GM23338 (cell line): ENCODE results near the gene GFAP. TPM values are rescaled to one million over a fixed set of nuclear protein-coding genes. Genes with fewer than 3 reads are reported as not detected.

ENCODE experiments used
- ATAC-seq: fragments of 200-7000 bp; cut with Tn5 transposase; 3 replicates; pipeline ENCODE4 v1.9.1; 2020
- DNase-seq: peaks from one replicate; pipeline ENCODE4 v3.0.0-alpha.2; 2015; ENCODE audit warnings: low spot score
- H2AFZ ChIP-seq: fragments of 200-600 bp; sonication (generic); 2 replicates; pipeline ENCODE4 v1.8.0; 2016; ENCODE audit warnings: antibody characterized with exemption, mild to moderate bottlenecking, moderate library complexity
- H3F3A ChIP-seq: fragments of 200-600 bp; sonication (generic); replicated peaks from 2 replicates; pipeline ENCODE4 v1.8.0; 2017; ENCODE audit warnings: antibody characterized with exemption, mixed run types, low read depth
- H3K27ac ChIP-seq: fragments of 200-600 bp; sonication (generic); 2 replicates; pipeline ENCODE4 v1.6.1; 2016; ENCODE audit warnings: low read depth
- H3K27me3 ChIP-seq: fragments of 200-600 bp; sonication (generic); 2 replicates; pipeline ENCODE4 v1.8.0; 2016; ENCODE audit warnings: mild to moderate bottlenecking, mixed run types, moderate library complexity; ENCODE audit not compliant: insufficient read depth
- H3K36me3 ChIP-seq: fragments of 200-600 bp; sonication (generic); 2 replicates; pipeline ENCODE4 v1.8.0; 2016; ENCODE audit warnings: mild to moderate bottlenecking; ENCODE audit not compliant: insufficient read depth
- H3K4me1 ChIP-seq: fragments of 200-600 bp; sonication (generic); 2 replicates; pipeline ENCODE4 v1.8.0; 2016; ENCODE audit warnings: mild to moderate bottlenecking, moderate library complexity; ENCODE audit not compliant: insufficient read depth
- H3K4me2 ChIP-seq: fragments of 200-600 bp; sonication (generic); 2 replicates; pipeline ENCODE4 v1.7.1; 2017; ENCODE audit warnings: mixed run types
- H3K4me3 ChIP-seq: fragments of 200-600 bp; sonication (generic); 2 replicates; pipeline ENCODE4 v1.6.1; 2016; ENCODE audit warnings: mixed run types
- H3K79me2 ChIP-seq: fragments of 200-600 bp; sonication (generic); replicated peaks from 2 replicates; pipeline ENCODE4 v1.8.0; 2017; ENCODE audit warnings: mild to moderate bottlenecking; ENCODE audit not compliant: insufficient read depth
- H3K9me2 ChIP-seq: fragments of 200-600 bp; sonication (generic); 2 replicates; pipeline ENCODE4 v1.8.0; 2017; ENCODE audit not compliant: insufficient read depth
- H4K20me1 ChIP-seq: fragments of 200-600 bp; sonication (generic); replicated peaks from 2 replicates; pipeline ENCODE4 v1.8.0; 2017; ENCODE audit warnings: mild to moderate bottlenecking; ENCODE audit not compliant: insufficient read depth
- H3K27ac Mint-ChIP-seq: 2 replicates; pipeline ENCODE4 v1.8.0; 2020; ENCODE audit warnings: inconsistent platforms, mild to moderate bottlenecking, moderate library complexity, mixed read lengths
- H3K27me3 Mint-ChIP-seq: 3 replicates; pipeline ENCODE4 v1.8.0; 2022; ENCODE audit warnings: low read depth, mild to moderate bottlenecking, moderate library complexity, mixed read lengths, inconsistent platforms; ENCODE audit not compliant: insufficient read depth, poor library complexity
- H3K36me3 Mint-ChIP-seq: 3 replicates; pipeline ENCODE4 v1.8.0; 2021; ENCODE audit warnings: low read depth, mild to moderate bottlenecking, inconsistent platforms, moderate library complexity, mixed read lengths
- H3K4me1 Mint-ChIP-seq: 3 replicates; pipeline ENCODE4 v1.8.0; 2020; ENCODE audit warnings: mild to moderate bottlenecking, inconsistent platforms, mixed read lengths
- H3K4me3 Mint-ChIP-seq: 3 replicates; pipeline ENCODE4 v1.8.0; 2021; ENCODE audit warnings: moderate library complexity, mild to moderate bottlenecking, inconsistent platforms, mixed read lengths
- H3K9me3 Mint-ChIP-seq: 3 replicates; pipeline ENCODE4 v1.8.0; 2020; ENCODE audit warnings: moderate library complexity, mild to moderate bottlenecking, inconsistent platforms, mixed read lengths
- CREB1 ChIP-seq: fragments of 250-450 bp; sonication (Bioruptor Pico); IDR thresholded peaks from 2 replicates; pipeline ENCODE4 v1.5.0; 2020; ENCODE audit warnings: low read depth, mild to moderate bottlenecking, moderate library complexity
- CTCF ChIP-seq, 2 experiments: fragments of 200-600 bp in 1 of 2; sonication (generic) in 1 of 2; conservative IDR thresholded peaks; 2 replicates each; pipeline versions ENCODE4 v1.5.1 to v1.6.1; 2016 to 2017; ENCODE audit warnings: antibody characterized with exemption in 2 of 2, low read depth in 2 of 2, mild to moderate bottlenecking in 2 of 2, moderate library complexity in 1 of 2
- EZH2 ChIP-seq: fragments of 200-600 bp; sonication (generic); IDR thresholded peaks from one replicate; pipeline ENCODE4 v1.8.0; 2017; ENCODE audit warnings: antibody characterized with exemption, mild to moderate bottlenecking, low read depth; ENCODE audit not compliant: unreplicated experiment
- EZH2phosphoT487 ChIP-seq: fragments of 200-600 bp; sonication (generic); IDR thresholded peaks from one replicate; pipeline ENCODE4 v1.8.1; 2018; ENCODE audit warnings: antibody characterized with exemption; ENCODE audit not compliant: unreplicated experiment
- JUNB ChIP-seq: IDR thresholded peaks from one replicate; pipeline ENCODE4 v1.6.1; 2016; ENCODE audit warnings: antibody characterized with exemption; ENCODE audit not compliant: unreplicated experiment
- NANOG ChIP-seq: IDR thresholded peaks from 2 replicates; pipeline ENCODE4 v1.6.1; 2016; ENCODE audit warnings: antibody characterized with exemption, borderline replicate concordance
- POLR2AphosphoS5 ChIP-seq: IDR thresholded peaks from 2 replicates; pipeline ENCODE4 v1.6.1; 2016; ENCODE audit warnings: antibody characterized with exemption, low read depth
- STAT1 ChIP-seq: IDR thresholded peaks from one replicate; pipeline ENCODE4 v1.6.1; 2016; ENCODE audit warnings: antibody characterized with exemption; ENCODE audit not compliant: unreplicated experiment
- ZNF114 ChIP-seq: fragments of 250-450 bp; sonication (Bioruptor Pico); IDR thresholded peaks from 2 replicates; pipeline ENCODE4 v1.5.0; 2020; ENCODE audit warnings: mild to moderate bottlenecking, moderate library complexity
- ZNF331 ChIP-seq: fragments of 250-450 bp; sonication (Bioruptor Pico); IDR thresholded peaks from 2 replicates; pipeline ENCODE4 v1.5.0; 2020; ENCODE audit warnings: low read depth, mild to moderate bottlenecking, moderate library complexity
- polyA plus RNA-seq: library from polyadenylated mRNA; unstranded; fragments of >200 nt; fragmentation: Nextera tagmentation; extraction: Ambion mirVana; gene quantifications from 2 replicates; pipeline ENCODE4 v1.2.1, GENCODE V29; 2016
- total RNA-seq: library from RNA; depleted of rRNA; stranded (reverse); fragments of >200 nt; shearing (Covaris generic); gene quantifications from 2 replicates; pipeline ENCODE4 v1.2.3, GENCODE V29; 2014
- TF ChIP-seq, protein P1 (sequence below): IDR thresholded peaks from 2 replicates; pipeline ENCODE4 v1.6.1; 2016; ENCODE audit warnings: antibody characterized with exemption

GFAP gene
- total and polyA plus RNA-seq, 2 experiments from 2014 or later = 0.15 to 5.1 TPM

DNA sequence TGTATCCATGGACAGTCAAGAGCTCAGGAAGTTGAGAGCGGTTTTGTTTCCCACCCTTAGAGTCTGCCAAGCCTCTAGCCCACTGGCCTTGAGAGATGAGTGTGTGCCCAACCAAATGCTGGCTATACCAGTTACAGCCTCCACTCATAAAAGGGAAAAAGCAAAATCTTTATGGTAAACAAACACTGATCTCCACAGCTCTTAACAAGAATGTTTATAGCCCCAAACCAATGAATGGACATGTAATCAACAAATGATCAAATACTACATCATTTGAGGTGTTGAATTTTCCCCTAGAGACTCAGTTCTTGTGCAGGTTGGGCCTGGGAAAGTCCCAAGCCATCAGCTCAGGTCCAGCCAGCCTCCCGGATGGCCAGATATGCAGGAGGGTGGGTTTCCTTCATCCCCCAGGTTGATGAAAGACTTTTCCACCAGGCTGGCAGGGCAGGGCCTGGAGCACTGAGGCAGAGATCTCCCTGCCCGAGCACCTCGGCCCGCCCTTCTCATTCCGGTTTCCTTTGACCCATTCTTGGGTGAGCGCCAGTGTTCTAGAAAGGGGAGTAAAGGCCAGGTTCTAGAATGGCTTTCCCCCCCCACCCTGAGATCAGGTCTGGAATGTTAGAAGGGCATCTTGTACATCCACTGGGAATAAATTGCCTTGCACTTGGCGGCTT lies 12.2 kb downstream of the GFAP start:
- Histone ChIP-seq H3K27ac (no peak overlapping the region), H3K79me2 (peaks cover 9% of the 10 kb centered on the region), H3K4me2 (no peak overlapping the region), H3F3A (no peaks in the 10 kb centered on the region; the same call in 1 of the 2 replicates), H2AFZ (no peak overlapping the region), H3K4me3 (no peak overlapping the region), H3K4me1 (peaks cover 10% of the 10 kb centered on the region; the same call in 1 of the 2 replicates), H3K36me3 (no peaks in the 10 kb centered on the region), H4K20me1 (no peaks in the 10 kb centered on the region), H3K9me2 (no peaks in the 10 kb centered on the region), H3K27me3 (no peaks in the 10 kb centered on the region)
- Mint-ChIP-seq H3K4me3 (no peak overlapping the region), H3K27ac (no peak overlapping the region), H3K4me1 (peaks cover 18% of the 10 kb centered on the region), H3K27me3 (peaks cover 24% of the 10 kb centered on the region), H3K9me3 (no peaks in the 10 kb centered on the region), H3K36me3 (no peaks in the 10 kb centered on the region)
- ATAC-seq (no peak), DNase-seq (no peak)
- TF ChIP-seq NANOG = no peak

DNA sequence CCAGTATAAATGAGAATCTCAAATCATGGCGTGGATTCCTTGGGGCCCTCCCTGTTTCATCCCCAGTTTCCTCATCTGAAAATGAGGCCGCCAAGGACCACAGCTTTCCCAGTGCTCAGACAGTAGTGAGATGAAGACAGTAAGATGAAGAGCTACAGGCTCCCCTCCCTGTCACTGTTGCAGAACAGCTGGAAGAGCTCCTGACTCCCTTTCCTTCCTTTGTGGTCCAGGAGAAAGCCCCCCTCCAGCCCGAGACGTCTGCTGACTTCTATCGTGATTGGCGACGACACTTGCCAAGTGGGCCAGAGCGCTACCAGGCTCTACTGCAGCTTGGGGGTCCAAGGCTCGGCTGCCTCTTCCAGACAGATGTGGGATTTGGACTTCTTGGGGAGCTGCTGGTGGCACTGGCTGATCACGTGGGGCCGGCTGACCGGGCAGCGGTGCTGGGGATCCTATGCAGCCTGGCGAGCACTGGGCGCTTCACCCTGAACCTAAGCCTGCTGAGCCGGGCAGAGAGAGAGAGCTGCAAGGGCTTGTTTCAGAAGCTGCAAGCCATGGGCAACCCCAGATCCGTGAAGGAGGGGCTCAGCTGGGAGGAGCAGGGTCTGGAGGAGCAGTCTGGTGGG lies 13.1 kb downstream of the GFAP start:
- Histone ChIP-seq H3K4me3 (no peak overlapping the region), H3K4me2 (no peak overlapping the region), H3F3A (no peaks in the 10 kb centered on the region; the same call in 1 of the 2 replicates), H3K27me3 (no peaks in the 10 kb centered on the region), H2AFZ (no peak overlapping the region), H3K36me3 (no peaks in the 10 kb centered on the region), H3K4me1 (peaks cover 14% of the 10 kb centered on the region; the same call in 1 of the 2 replicates), H3K27ac (no peak overlapping the region), H3K79me2 (peaks cover 18% of the 10 kb centered on the region), H4K20me1 (no peaks in the 10 kb centered on the region), H3K9me2 (no peaks in the 10 kb centered on the region)
- no peak overlapping the region for H3K4me3 Mint-ChIP-seq
- peaks cover 24% of the 10 kb centered on the region for H3K27me3 Mint-ChIP-seq
- H3K4me1 Mint-ChIP-seq = peaks cover 18% of the 10 kb centered on the region
- ATAC-seq = no peak
- no peak for DNase-seq
- H3K9me3 Mint-ChIP-seq = no peaks in the 10 kb centered on the region
- TF ChIP-seq JUNB (no peak), STAT1 (no peak), ZNF114 (CRISPR knock-in tag) (no peak), NANOG (no peak), CTCF (conservative IDR thresholded peaks at IDR 0.05; ENCODE audit: low read depth in 2 of 2) (no peak), CREB1 (no peak), ZNF331 (CRISPR knock-in tag) (no peak), EZH2phosphoT487 (no peak), EZH2 (no peak), POLR2AphosphoS5 (no peak)
- TF ChIP-seq, protein P1, sequence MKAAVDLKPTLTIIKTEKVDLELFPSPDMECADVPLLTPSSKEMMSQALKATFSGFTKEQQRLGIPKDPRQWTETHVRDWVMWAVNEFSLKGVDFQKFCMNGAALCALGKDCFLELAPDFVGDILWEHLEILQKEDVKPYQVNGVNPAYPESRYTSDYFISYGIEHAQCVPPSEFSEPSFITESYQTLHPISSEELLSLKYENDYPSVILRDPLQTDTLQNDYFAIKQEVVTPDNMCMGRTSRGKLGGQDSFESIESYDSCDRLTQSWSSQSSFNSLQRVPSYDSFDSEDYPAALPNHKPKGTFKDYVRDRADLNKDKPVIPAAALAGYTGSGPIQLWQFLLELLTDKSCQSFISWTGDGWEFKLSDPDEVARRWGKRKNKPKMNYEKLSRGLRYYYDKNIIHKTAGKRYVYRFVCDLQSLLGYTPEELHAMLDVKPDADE = no peak
- H3K36me3 Mint-ChIP-seq = no peaks in the 10 kb centered on the region
- H3K27ac Mint-ChIP-seq = no peak overlapping the region
